IMR-90 (cell line): ENCODE results near the gene UBN2. TPM values are rescaled to one million over a fixed set of nuclear protein-coding genes. Genes with fewer than 3 reads are reported as not detected.

ENCODE experiments used
- ATAC-seq: fragments of 200-7000 bp; cut with Tn5 transposase; 2 replicates; pipeline ENCODE4 v1.9.1; 2020; ENCODE audit warnings: low read depth, mild to moderate bottlenecking, moderate library complexity
- BruUV-seq: library from RNA; stranded (reverse); fragments of 400-500 nt; replicated peaks from 2 replicates; lab custom pipeline; 2021; lab: Mats Ljungman, UMichigan
- CTCF ChIA-PET: fragments of 300-600 bp; formaldehyde crosslinking; extraction: SDS; loops from one replicate; lab custom pipeline; 2021; ENCODE audit warnings: antibody characterized with exemption; lab: Yijun Ruan, JAX
- POLR2A ChIA-PET: fragments of 300-600 bp; sonication (Branson Sonifier 250); formaldehyde crosslinking; loops from one replicate; lab custom pipeline; 2022; ENCODE audit warnings: antibody characterized with exemption; ENCODE audit not compliant: unreplicated experiment; lab: Charles Lee
- DNase-seq: peaks from one replicate; pipeline ENCODE4 v3.0.0; 2013
- H2AFZ ChIP-seq: replicated peaks from 2 replicates; pipeline ENCODE3; 2013; ENCODE audit warnings: low read length, mild to moderate bottlenecking; ENCODE audit not compliant: poor library complexity
- H2AK5ac ChIP-seq: 2 replicates; pipeline ENCODE4 v1.6.1; 2013; ENCODE audit warnings: low read depth, low read length, inconsistent platforms
- H2AK9ac ChIP-seq: replicated peaks from 2 replicates; pipeline ENCODE3; 2013; ENCODE audit warnings: mild to moderate bottlenecking, low read depth, low read length, moderate library complexity; ENCODE audit not compliant: poor library complexity
- H2BK120ac ChIP-seq: 2 replicates; pipeline ENCODE4 v1.6.1; 2013; ENCODE audit warnings: low read depth, low read length, inconsistent platforms
- H2BK15ac ChIP-seq: 3 replicates; pipeline ENCODE4 v1.6.1; 2013; ENCODE audit warnings: low read depth, low read length, inconsistent platforms
- H2BK20ac ChIP-seq: 2 replicates; pipeline ENCODE4 v1.6.1; 2013; ENCODE audit warnings: low read depth, mild to moderate bottlenecking, inconsistent platforms, low read length, moderate library complexity
- H2BK5ac ChIP-seq: 2 replicates; pipeline ENCODE4 v1.6.1; 2013; ENCODE audit warnings: mild to moderate bottlenecking, low read depth, low read length, inconsistent platforms; ENCODE audit not compliant: poor library complexity, severe bottlenecking
- H3K14ac ChIP-seq: replicated peaks from 2 replicates; pipeline ENCODE4 v1.6.1; 2013; ENCODE audit warnings: low read depth, low read length, inconsistent platforms
- H3K18ac ChIP-seq: 2 replicates; pipeline ENCODE4 v1.6.1; 2013; ENCODE audit warnings: low read depth, low read length, control low read depth
- H3K23ac ChIP-seq: 2 replicates; pipeline ENCODE4 v1.6.1; 2013; ENCODE audit warnings: low read depth, low read length, inconsistent platforms
- H3K27ac ChIP-seq: 2 replicates; pipeline ENCODE4 v1.5.1; 2013; ENCODE audit warnings: mild to moderate bottlenecking, control low read depth, low read length; ENCODE audit not compliant: insufficient read depth
- H3K27me3 ChIP-seq: 2 replicates; pipeline ENCODE4 v1.6.1; 2013; ENCODE audit warnings: low read length; ENCODE audit not compliant: control insufficient read depth, insufficient read depth
- H3K36me3 ChIP-seq: 2 replicates; pipeline ENCODE4 v1.6.1; 2013; ENCODE audit warnings: low read length, mixed read lengths; ENCODE audit not compliant: control insufficient read depth, insufficient read depth
- H3K4ac ChIP-seq: 2 replicates; pipeline ENCODE4 v1.6.1; 2013; ENCODE audit warnings: low read depth, low read length, inconsistent platforms
- H3K4me1 ChIP-seq: 2 replicates; pipeline ENCODE4 v1.6.1; 2013; ENCODE audit warnings: low read length, mixed read lengths; ENCODE audit not compliant: control insufficient read depth, insufficient read depth
- H3K4me2 ChIP-seq: 2 replicates; pipeline ENCODE4 v1.6.1; 2013; ENCODE audit warnings: low read depth, mild to moderate bottlenecking, control low read depth, low read length, moderate library complexity
- H3K4me3 ChIP-seq: 2 replicates; pipeline ENCODE4 v1.5.1; 2013; ENCODE audit warnings: low read depth, mild to moderate bottlenecking, control low read depth, low read length, moderate library complexity; ENCODE audit not compliant: insufficient read depth
- H3K56ac ChIP-seq: 2 replicates; pipeline ENCODE4 v1.6.1; 2013; ENCODE audit warnings: low read length, inconsistent platforms; ENCODE audit not compliant: insufficient read depth; ENCODE audit errors: extremely low read depth
- H3K79me1 ChIP-seq, 2 experiments: 2 replicates each; pipeline ENCODE4 v1.6.1; 2013; ENCODE audit warnings: low read length in 2 of 2, inconsistent platforms in 1 of 2, low read depth in 1 of 2
- H3K9ac ChIP-seq: 2 replicates; pipeline ENCODE4 v1.6.1; 2013; ENCODE audit warnings: low read depth, low read length, control low read depth
- H3K9me1 ChIP-seq: 2 replicates; pipeline ENCODE4 v1.6.1; 2013; ENCODE audit warnings: low read length, inconsistent platforms; ENCODE audit not compliant: insufficient read depth
- H3K9me3 ChIP-seq: 2 replicates; pipeline ENCODE4 v1.6.1; 2013; ENCODE audit warnings: low read length; ENCODE audit not compliant: control insufficient read depth, insufficient read depth
- H4K20me1 ChIP-seq: 2 replicates; pipeline ENCODE4 v1.6.1; 2013; ENCODE audit warnings: low read length, inconsistent platforms; ENCODE audit not compliant: insufficient read depth
- H4K5ac ChIP-seq: 2 replicates; pipeline ENCODE4 v1.6.1; 2013; ENCODE audit warnings: mild to moderate bottlenecking, low read depth, low read length, control low read depth
- H4K8ac ChIP-seq, 2 experiments: 2 replicates each; pipeline ENCODE4 v1.6.1; 2013; ENCODE audit warnings: low read depth in 2 of 2, low read length in 2 of 2, control low read depth in 1 of 2, inconsistent platforms in 1 of 2
- H4K91ac ChIP-seq: 2 replicates; pipeline ENCODE4 v1.6.1; 2013; ENCODE audit warnings: low read depth, low read length, inconsistent platforms; ENCODE audit not compliant: insufficient read depth
- MXI1 ChIP-seq: IDR thresholded peaks from 2 replicates; pipeline ENCODE4 v1.6.1; 2012; ENCODE audit warnings: low read depth, mild to moderate bottlenecking, low read length, moderate library complexity, borderline replicate concordance
- RCOR1 ChIP-seq: IDR thresholded peaks from 2 replicates; pipeline ENCODE4 v1.6.1; 2012; ENCODE audit warnings: mild to moderate bottlenecking, low read length, improper control_type of control experiment; ENCODE audit not compliant: insufficient replicate concordance
- WGBS, 2 experiments: methylation state at CpG; one replicate each; pipeline versions ENCODE4 v1.1.5 to v1.1.7; 2013; ENCODE audit warnings: missing lambda C conversion rate in 2 of 2; ENCODE audit not compliant: insufficient read length in 1 of 2; ENCODE audit errors: extremely low coverage in 2 of 2; 5-methylcytosine and 5-hydroxymethylcytosine counted together
- dilution Hi-C: fragments of 300-500 bp; cut with HindIII; formaldehyde crosslinking; loops from one replicate; pipeline ENCODE4 v1.14.3; 2018; ENCODE audit warnings: low sequenced_read_pairs; ENCODE audit not compliant: unreplicated experiment
- in situ Hi-C: fragments of 300-500 bp; cut with MboI; formaldehyde crosslinking; loops from 3 replicates; pipeline ENCODE4 v1.14.3; 2019; ENCODE audit warnings: low sequenced_read_pairs, inconsistent platforms, mixed read lengths
- intact Hi-C: fragments of 100-400 bp; cut with micrococcal nuclease; formaldehyde crosslinking; loops from 2 replicates; pipeline ENCODE4 v1.10.0; 2022
- polyA plus RNA-seq, 3 experiments: library from polyadenylated mRNA; depleted of rRNA; stranded (reverse); fragments of >200 nt; gene quantifications; 2 replicates each; pipeline ENCODE4 v1.2.3, GENCODE V29; 2012; ENCODE audit warnings: low replicate concordance in 1 of 3
- total RNA-seq: library from RNA; depleted of rRNA; stranded (reverse); fragments of >200 nt; gene quantifications from 2 replicates; pipeline ENCODE4 v1.2.3, GENCODE V29; 2012
- TF ChIP-seq, protein P1 (sequence below): fragments of 150-350 bp; IDR thresholded peaks from 2 replicates; pipeline ENCODE4 v1.6.1; 2016; ENCODE audit warnings: low read depth, mild to moderate bottlenecking, low read length, moderate library complexity, borderline replicate concordance

The UBN2 gene
- total and polyA plus RNA-seq, 2 of the 4 experiments (the other 2 are of a cell fraction) = 1.6 to 2.3 TPM

- Histone ChIP-seq H3K23ac (no peak overlapping the region), H3K79me1 (peaks cover 0 to 9% of the 10 kb centered on the region in 2 experiments; a peak in 1 of 4 replicates), H2BK5ac (no peak overlapping the region), H3K4ac (no peak overlapping the region), H3K27me3 (no peaks in the 10 kb centered on the region), H3K56ac (no peak overlapping the region), H3K4me1 (no peaks in the 10 kb centered on the region), H3K27ac (no peak overlapping the region), H3K14ac (no peak overlapping the region), H2AK9ac (no peak overlapping the region), H2AK5ac (no peak overlapping the region), H4K8ac (no peak overlapping the region), H2BK15ac (no peak overlapping the region), H4K20me1 (peaks cover 7% of the 10 kb centered on the region; the same call in 1 of the 2 replicates), H2BK20ac (no peak overlapping the region), H4K91ac (no peak overlapping the region), H2AFZ (no peak overlapping the region), H3K4me2 (no peak overlapping the region), H3K36me3 (peaks cover 1% of the 10 kb centered on the region; the same call in 1 of the 2 replicates), H2BK120ac (no peak overlapping the region), H3K18ac (no peak overlapping the region), H4K5ac (no peak overlapping the region), H3K4me3 (no peak overlapping the region), H3K9me3 (no peaks in the 10 kb centered on the region), H3K9ac (no peak overlapping the region), H3K9me1 (no peaks in the 10 kb centered on the region)
- in situ Hi-C loops (no loop called here), dilution Hi-C loops (no loop called here), intact Hi-C loops (no loop called here)
- ATAC-seq (no peak), DNase-seq (no peak)
- WGBS, 2 experiments = 100% methylated on average over 1 of the region's 2 CpGs; no CpG with 5 or more reads in 1 of the 2 experiments
- TF ChIP-seq, protein P1, sequence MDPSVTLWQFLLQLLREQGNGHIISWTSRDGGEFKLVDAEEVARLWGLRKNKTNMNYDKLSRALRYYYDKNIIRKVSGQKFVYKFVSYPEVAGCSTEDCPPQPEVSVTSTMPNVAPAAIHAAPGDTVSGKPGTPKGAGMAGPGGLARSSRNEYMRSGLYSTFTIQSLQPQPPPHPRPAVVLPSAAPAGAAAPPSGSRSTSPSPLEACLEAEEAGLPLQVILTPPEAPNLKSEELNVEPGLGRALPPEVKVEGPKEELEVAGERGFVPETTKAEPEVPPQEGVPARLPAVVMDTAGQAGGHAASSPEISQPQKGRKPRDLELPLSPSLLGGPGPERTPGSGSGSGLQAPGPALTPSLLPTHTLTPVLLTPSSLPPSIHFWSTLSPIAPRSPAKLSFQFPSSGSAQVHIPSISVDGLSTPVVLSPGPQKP = no peak
- TF ChIP-seq RCOR1 (no peak), MXI1 (no peak)
- POLR2A ChIA-PET = interaction anchor here (0.7 kb wide), 1 partner anchor 72 kb away, joined by 5 read pairs; no protein-coding TSS in a partner anchor
- CTCF ChIA-PET = interaction anchor here (0.6 to 1.5 kb wide), 3 partner anchors 20 to 497 kb away, joined by 3 to 5 read pairs (median 4); no protein-coding TSS in a partner anchor
- BruUV-seq = no TSS peak
Measured at GRCh38 chr7:139354729-139355128, 123.7 kb downstream of the UBN2 start.
